ENCODE data around the gene TSGA10IP. TPM values are rescaled to one million over a fixed set of nuclear protein-coding genes. Genes with fewer than 3 reads are reported as not detected.

Gene TSGA10IP
- total and polyA plus RNA-seq, 7 donors = 0.49 TPM; not detected in 6

DNA sequence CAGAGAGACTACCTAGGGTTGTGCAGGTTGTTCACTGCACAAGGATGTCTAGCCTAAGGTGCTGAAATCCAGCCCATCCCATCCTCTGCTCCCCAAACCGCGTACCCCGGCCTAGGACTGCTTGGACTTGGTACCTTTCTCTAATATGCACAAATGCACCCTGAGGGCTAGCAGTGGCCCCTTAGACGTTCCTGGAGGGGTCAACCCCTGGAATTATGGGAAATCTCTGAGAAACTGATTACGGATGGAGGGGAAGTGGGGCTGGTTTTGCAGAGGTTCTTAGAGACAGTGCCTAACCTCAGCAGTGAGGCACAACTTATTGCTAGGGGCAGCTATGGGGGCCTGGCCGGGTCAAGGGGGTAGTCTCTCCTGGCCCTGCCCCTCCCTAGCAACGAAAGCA lies 28.9 kb upstream of the TSGA10IP start:
- Histone ChIP-seq H3K27me3 (no peaks in the 10 kb centered on the region), H3K27ac (peak overlapping the region; percentile 94 to 99 (median 96)), H3K9me3 (no peaks in the 10 kb centered on the region), H3K4me3 (no peak overlapping the region), H3K36me3 (peaks cover 0 to 15% (median 0%) of the 10 kb centered on the region in 4 donors), H3K4me1 (peaks cover 0 to 68% (median 62%) of the 10 kb centered on the region in 4 donors)
- intact Hi-C loops (cut with DNase I) = loop anchor here (5.0 kb wide), 1 partner anchor 59 kb away; the partner anchor contains the start of gene CFL1
- DNase-seq = no peak
- 81% methylated on average over 7 of the region's 7 CpGs for WGBS, 2 donors
- TF ChIP-seq POLR2AphosphoS5 (IDR thresholded peaks at IDR 0.05) = no peak
- TF ChIP-seq, protein P1, sequence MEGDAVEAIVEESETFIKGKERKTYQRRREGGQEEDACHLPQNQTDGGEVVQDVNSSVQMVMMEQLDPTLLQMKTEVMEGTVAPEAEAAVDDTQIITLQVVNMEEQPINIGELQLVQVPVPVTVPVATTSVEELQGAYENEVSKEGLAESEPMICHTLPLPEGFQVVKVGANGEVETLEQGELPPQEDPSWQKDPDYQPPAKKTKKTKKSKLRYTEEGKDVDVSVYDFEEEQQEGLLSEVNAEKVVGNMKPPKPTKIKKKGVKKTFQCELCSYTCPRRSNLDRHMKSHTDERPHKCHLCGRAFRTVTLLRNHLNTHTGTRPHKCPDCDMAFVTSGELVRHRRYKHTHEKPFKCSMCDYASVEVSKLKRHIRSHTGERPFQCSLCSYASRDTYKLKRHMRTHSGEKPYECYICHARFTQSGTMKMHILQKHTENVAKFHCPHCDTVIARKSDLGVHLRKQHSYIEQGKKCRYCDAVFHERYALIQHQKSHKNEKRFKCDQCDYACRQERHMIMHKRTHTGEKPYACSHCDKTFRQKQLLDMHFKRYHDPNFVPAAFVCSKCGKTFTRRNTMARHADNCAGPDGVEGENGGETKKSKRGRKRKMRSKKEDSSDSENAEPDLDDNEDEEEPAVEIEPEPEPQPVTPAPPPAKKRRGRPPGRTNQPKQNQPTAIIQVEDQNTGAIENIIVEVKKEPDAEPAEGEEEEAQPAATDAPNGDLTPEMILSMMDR (IDR thresholded peaks at IDR 0.05) = no peak
- TF ChIP-seq EP300 (IDR thresholded peaks at IDR 0.05) = no peak
- no peak for TF ChIP-seq POLR2A (IDR thresholded peaks at IDR 0.05)

DNA sequence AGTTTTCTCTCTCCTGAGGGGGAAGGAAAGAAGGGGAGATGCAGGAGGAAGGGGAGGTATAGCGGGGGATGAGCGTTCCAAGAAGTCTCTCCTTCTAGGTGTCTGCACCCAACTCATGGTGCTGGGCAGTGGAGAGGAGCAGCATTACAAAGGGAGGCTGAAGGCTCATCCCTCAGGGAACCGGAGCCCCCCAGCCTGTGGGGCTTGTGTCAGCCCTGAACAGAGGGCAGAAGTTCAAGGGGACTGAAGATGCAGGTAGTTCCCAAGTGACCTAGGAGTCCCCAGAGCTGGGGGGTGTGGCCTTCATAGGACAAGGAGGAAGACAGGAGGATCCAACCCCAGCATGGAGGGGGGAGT lies 28.2 kb upstream of the TSGA10IP start:
- peak overlapping the region in 2 of 4 donors; percentile 90 to 91 for H3K4me3 ChIP-seq
- no peak for DNase-seq
- intact Hi-C loops (cut with DNase I) = loop anchor here (5.0 kb wide), 1 partner anchor 60 kb away; the partner anchor contains the start of gene CFL1
- WGBS, 2 donors = 94 to 95% methylated on average over 3 of the region's 3 CpGs
- H3K9me3 ChIP-seq = no peaks in the 10 kb centered on the region
- H3K27ac ChIP-seq = peak overlapping the region; percentile 94 to 99 (median 96)
- TF ChIP-seq POLR2AphosphoS5 (IDR thresholded peaks at IDR 0.05) = no peak
- no peak for TF ChIP-seq POLR2A (IDR thresholded peaks at IDR 0.05)
- no peak for TF ChIP-seq EP300 (IDR thresholded peaks at IDR 0.05)
- TF ChIP-seq, protein P1 (IDR thresholded peaks at IDR 0.05) = no peak
- H3K27me3 ChIP-seq = no peaks in the 10 kb centered on the region
- peaks cover 0 to 61% (median 56%) of the 10 kb centered on the region in 4 donors for H3K4me1 ChIP-seq
- peaks cover 0 to 22% (median 0%) of the 10 kb centered on the region in 4 donors for H3K36me3 ChIP-seq

GRCh38 chr11:65917434-65918210 lies 27.7 kb upstream of the TSGA10IP start:
- no peak for DNase-seq
- Histone ChIP-seq H3K4me1 (peaks cover 0 to 59% (median 53%) of the 10 kb centered on the region in 4 donors), H3K9me3 (no peaks in the 10 kb centered on the region), H3K4me3 (peak overlapping the region; percentile 90 to 98 (median 94)), H3K36me3 (peaks cover 0 to 27% (median 2%) of the 10 kb centered on the region in 4 donors), H3K27me3 (no peaks in the 10 kb centered on the region), H3K27ac (peak overlapping the region; percentile 94 to 99 (median 96))
- intact Hi-C loops (cut with DNase I) = loop anchor here (2.0 to 5.0 kb wide), 2 partner anchors 43 to 60 kb away; partner anchors contain the start of genes CFL1 and SART1
- TF ChIP-seq, protein P1 (IDR thresholded peaks at IDR 0.05) = no peak
- TF ChIP-seq EP300 (IDR thresholded peaks at IDR 0.05) (no peak), POLR2AphosphoS5 (IDR thresholded peaks at IDR 0.05) (no peak), POLR2A (IDR thresholded peaks at IDR 0.05) (no peak)
- 87 to 90% methylated on average over 35 of the region's 35 CpGs for WGBS, 2 donors

- peak within 1 kb of the TSS; percentile 95 to 99 (median 98) for H3K27ac ChIP-seq
- intact Hi-C loops (cut with DNase I) = loop anchor here (1.0 to 5.0 kb wide), 3 partner anchors 28 to 61 kb away; partner anchors contain the start of genes CCDC85B, CFL1 and SART1
- peak; percentile 80 for DNase-seq
- no peaks in the 10 kb centered on the region for H3K27me3 ChIP-seq
- TF ChIP-seq POLR2AphosphoS5 (IDR thresholded peaks at IDR 0.05) = peak; percentile 61 to 76 (median 64)
- TF ChIP-seq EP300 (IDR thresholded peaks at IDR 0.05) = no peak
- peak within 1 kb of the TSS; percentile 90 to 99 (median 97) for H3K4me3 ChIP-seq
- peaks cover 0 to 59% (median 53%) of the 10 kb centered on the region in 4 donors for H3K4me1 ChIP-seq
- no peaks in the 10 kb centered on the region for H3K9me3 ChIP-seq
- peaks cover 0 to 34% (median 6%) of the 10 kb centered on the region in 4 donors for H3K36me3 ChIP-seq
- WGBS, 2 donors = 4% methylated on average over 77 of the region's 77 CpGs
These were observed 26.8 kb upstream of the TSGA10IP start, which contains the start of gene C11orf68 for GRCh38 chr11:65918211-65919140. Gene C11orf68 (minus strand): TSS chr11:65919062. CDS start chr11:65919031, 31 bp downstream.

Data from sigmoid colon (tissue), 7 donors.